IMR-90 (cell line): ENCODE results near the gene CASP2. TPM values are rescaled to one million over a fixed set of nuclear protein-coding genes. Genes with fewer than 3 reads are reported as not detected.

ENCODE experiments used
- ATAC-seq: fragments of 200-7000 bp; cut with Tn5 transposase; 2 replicates; pipeline ENCODE4 v1.9.1; 2020; ENCODE audit warnings: low read depth, mild to moderate bottlenecking, moderate library complexity
- BruUV-seq: library from RNA; stranded (reverse); fragments of 400-500 nt; replicated peaks from 2 replicates; lab custom pipeline; 2021; lab: Mats Ljungman, UMichigan
- CTCF ChIA-PET: fragments of 300-600 bp; formaldehyde crosslinking; extraction: SDS; loops from one replicate; lab custom pipeline; 2021; ENCODE audit warnings: antibody characterized with exemption; lab: Yijun Ruan, JAX
- POLR2A ChIA-PET: fragments of 300-600 bp; sonication (Branson Sonifier 250); formaldehyde crosslinking; loops from one replicate; lab custom pipeline; 2022; ENCODE audit warnings: antibody characterized with exemption; ENCODE audit not compliant: unreplicated experiment; lab: Charles Lee
- DNase-seq: peaks from one replicate; pipeline ENCODE4 v3.0.0; 2013
- H2AFZ ChIP-seq: replicated peaks from 2 replicates; pipeline ENCODE3; 2013; ENCODE audit warnings: low read length, mild to moderate bottlenecking; ENCODE audit not compliant: poor library complexity
- H2AK5ac ChIP-seq: 2 replicates; pipeline ENCODE4 v1.6.1; 2013; ENCODE audit warnings: low read depth, low read length, inconsistent platforms
- H2AK9ac ChIP-seq: replicated peaks from 2 replicates; pipeline ENCODE3; 2013; ENCODE audit warnings: mild to moderate bottlenecking, low read depth, low read length, moderate library complexity; ENCODE audit not compliant: poor library complexity
- H2BK120ac ChIP-seq: 2 replicates; pipeline ENCODE4 v1.6.1; 2013; ENCODE audit warnings: low read depth, low read length, inconsistent platforms
- H2BK15ac ChIP-seq: 3 replicates; pipeline ENCODE4 v1.6.1; 2013; ENCODE audit warnings: low read depth, low read length, inconsistent platforms
- H2BK20ac ChIP-seq: 2 replicates; pipeline ENCODE4 v1.6.1; 2013; ENCODE audit warnings: low read depth, mild to moderate bottlenecking, inconsistent platforms, low read length, moderate library complexity
- H2BK5ac ChIP-seq: 2 replicates; pipeline ENCODE4 v1.6.1; 2013; ENCODE audit warnings: mild to moderate bottlenecking, low read depth, low read length, inconsistent platforms; ENCODE audit not compliant: poor library complexity, severe bottlenecking
- H3K14ac ChIP-seq: replicated peaks from 2 replicates; pipeline ENCODE4 v1.6.1; 2013; ENCODE audit warnings: low read depth, low read length, inconsistent platforms
- H3K18ac ChIP-seq: 2 replicates; pipeline ENCODE4 v1.6.1; 2013; ENCODE audit warnings: low read depth, low read length, control low read depth
- H3K23ac ChIP-seq: 2 replicates; pipeline ENCODE4 v1.6.1; 2013; ENCODE audit warnings: low read depth, low read length, inconsistent platforms
- H3K27ac ChIP-seq: 2 replicates; pipeline ENCODE4 v1.5.1; 2013; ENCODE audit warnings: mild to moderate bottlenecking, control low read depth, low read length; ENCODE audit not compliant: insufficient read depth
- H3K27me3 ChIP-seq: 2 replicates; pipeline ENCODE4 v1.6.1; 2013; ENCODE audit warnings: low read length; ENCODE audit not compliant: control insufficient read depth, insufficient read depth
- H3K36me3 ChIP-seq: 2 replicates; pipeline ENCODE4 v1.6.1; 2013; ENCODE audit warnings: low read length, mixed read lengths; ENCODE audit not compliant: control insufficient read depth, insufficient read depth
- H3K4ac ChIP-seq: 2 replicates; pipeline ENCODE4 v1.6.1; 2013; ENCODE audit warnings: low read depth, low read length, inconsistent platforms
- H3K4me1 ChIP-seq: 2 replicates; pipeline ENCODE4 v1.6.1; 2013; ENCODE audit warnings: low read length, mixed read lengths; ENCODE audit not compliant: control insufficient read depth, insufficient read depth
- H3K4me2 ChIP-seq: 2 replicates; pipeline ENCODE4 v1.6.1; 2013; ENCODE audit warnings: low read depth, mild to moderate bottlenecking, control low read depth, low read length, moderate library complexity
- H3K4me3 ChIP-seq: 2 replicates; pipeline ENCODE4 v1.5.1; 2013; ENCODE audit warnings: low read depth, mild to moderate bottlenecking, control low read depth, low read length, moderate library complexity; ENCODE audit not compliant: insufficient read depth
- H3K56ac ChIP-seq: 2 replicates; pipeline ENCODE4 v1.6.1; 2013; ENCODE audit warnings: low read length, inconsistent platforms; ENCODE audit not compliant: insufficient read depth; ENCODE audit errors: extremely low read depth
- H3K79me1 ChIP-seq, 2 experiments: 2 replicates each; pipeline ENCODE4 v1.6.1; 2013; ENCODE audit warnings: low read length in 2 of 2, inconsistent platforms in 1 of 2, low read depth in 1 of 2
- H3K9ac ChIP-seq: 2 replicates; pipeline ENCODE4 v1.6.1; 2013; ENCODE audit warnings: low read depth, low read length, control low read depth
- H3K9me1 ChIP-seq: 2 replicates; pipeline ENCODE4 v1.6.1; 2013; ENCODE audit warnings: low read length, inconsistent platforms; ENCODE audit not compliant: insufficient read depth
- H3K9me3 ChIP-seq: 2 replicates; pipeline ENCODE4 v1.6.1; 2013; ENCODE audit warnings: low read length; ENCODE audit not compliant: control insufficient read depth, insufficient read depth
- H4K20me1 ChIP-seq: 2 replicates; pipeline ENCODE4 v1.6.1; 2013; ENCODE audit warnings: low read length, inconsistent platforms; ENCODE audit not compliant: insufficient read depth
- H4K5ac ChIP-seq: 2 replicates; pipeline ENCODE4 v1.6.1; 2013; ENCODE audit warnings: mild to moderate bottlenecking, low read depth, low read length, control low read depth
- H4K8ac ChIP-seq, 2 experiments: 2 replicates each; pipeline ENCODE4 v1.6.1; 2013; ENCODE audit warnings: low read depth in 2 of 2, low read length in 2 of 2, control low read depth in 1 of 2, inconsistent platforms in 1 of 2
- H4K91ac ChIP-seq: 2 replicates; pipeline ENCODE4 v1.6.1; 2013; ENCODE audit warnings: low read depth, low read length, inconsistent platforms; ENCODE audit not compliant: insufficient read depth
- CEBPB ChIP-seq: IDR thresholded peaks from 2 replicates; pipeline ENCODE4 v1.6.1; 2012; ENCODE audit warnings: low read depth, low read length, improper control_type of control experiment
- MAFK ChIP-seq: IDR thresholded peaks from 2 replicates; pipeline ENCODE4 v1.6.1; 2012; ENCODE audit warnings: low read depth, low read length, improper control_type of control experiment
- MAZ ChIP-seq: IDR thresholded peaks from 2 replicates; pipeline ENCODE4 v1.6.1; 2012; ENCODE audit warnings: low read depth, mild to moderate bottlenecking, low read length, improper control_type of control experiment, moderate library complexity, borderline replicate concordance
- MXI1 ChIP-seq: IDR thresholded peaks from 2 replicates; pipeline ENCODE4 v1.6.1; 2012; ENCODE audit warnings: low read depth, mild to moderate bottlenecking, low read length, moderate library complexity, borderline replicate concordance
- NFE2L2 ChIP-seq: fragments of 150-350 bp; IDR thresholded peaks from 2 replicates; pipeline ENCODE4 v1.6.1; 2016; ENCODE audit warnings: low read depth, mild to moderate bottlenecking, low read length
- POLR2A ChIP-seq: IDR thresholded peaks from 2 replicates; pipeline ENCODE4 v1.6.1; 2012; ENCODE audit warnings: mild to moderate bottlenecking, low read depth, low read length
- RAD21 ChIP-seq: IDR thresholded peaks from 2 replicates; pipeline ENCODE4 v1.6.1; 2012; ENCODE audit warnings: low read length, improper control_type of control experiment
- RCOR1 ChIP-seq: IDR thresholded peaks from 2 replicates; pipeline ENCODE4 v1.6.1; 2012; ENCODE audit warnings: mild to moderate bottlenecking, low read length, improper control_type of control experiment; ENCODE audit not compliant: insufficient replicate concordance
- WGBS, 2 experiments: methylation state at CpG; one replicate each; pipeline versions ENCODE4 v1.1.5 to v1.1.7; 2013; ENCODE audit warnings: missing lambda C conversion rate in 2 of 2; ENCODE audit not compliant: insufficient read length in 1 of 2; ENCODE audit errors: extremely low coverage in 2 of 2; 5-methylcytosine and 5-hydroxymethylcytosine counted together
- dilution Hi-C: fragments of 300-500 bp; cut with HindIII; formaldehyde crosslinking; loops from one replicate; pipeline ENCODE4 v1.14.3; 2018; ENCODE audit warnings: low sequenced_read_pairs; ENCODE audit not compliant: unreplicated experiment
- in situ Hi-C: fragments of 300-500 bp; cut with MboI; formaldehyde crosslinking; loops from 3 replicates; pipeline ENCODE4 v1.14.3; 2019; ENCODE audit warnings: low sequenced_read_pairs, inconsistent platforms, mixed read lengths
- intact Hi-C: fragments of 100-400 bp; cut with micrococcal nuclease; formaldehyde crosslinking; loops from 2 replicates; pipeline ENCODE4 v1.10.0; 2022
- polyA plus RNA-seq, 3 experiments: library from polyadenylated mRNA; depleted of rRNA; stranded (reverse); fragments of >200 nt; gene quantifications; 2 replicates each; pipeline ENCODE4 v1.2.3, GENCODE V29; 2012; ENCODE audit warnings: low replicate concordance in 1 of 3
- total RNA-seq: library from RNA; depleted of rRNA; stranded (reverse); fragments of >200 nt; gene quantifications from 2 replicates; pipeline ENCODE4 v1.2.3, GENCODE V29; 2012
- TF ChIP-seq, protein P1 (sequence below): fragments of 150-350 bp; IDR thresholded peaks from 2 replicates; pipeline ENCODE4 v1.6.1; 2017; ENCODE audit warnings: mild to moderate bottlenecking, antibody characterized with exemption, low read length, low read depth
- TF ChIP-seq, protein P2 (sequence below): conservative IDR thresholded peaks from 2 replicates; pipeline ENCODE4 v1.5.1; 2012; ENCODE audit warnings: mild to moderate bottlenecking, low read depth, low read length, improper control_type of control experiment

CASP2 gene
- total and polyA plus RNA-seq, 2 of the 4 experiments (the other 2 are of a cell fraction) = 15.4 to 25.6 TPM

DNA sequence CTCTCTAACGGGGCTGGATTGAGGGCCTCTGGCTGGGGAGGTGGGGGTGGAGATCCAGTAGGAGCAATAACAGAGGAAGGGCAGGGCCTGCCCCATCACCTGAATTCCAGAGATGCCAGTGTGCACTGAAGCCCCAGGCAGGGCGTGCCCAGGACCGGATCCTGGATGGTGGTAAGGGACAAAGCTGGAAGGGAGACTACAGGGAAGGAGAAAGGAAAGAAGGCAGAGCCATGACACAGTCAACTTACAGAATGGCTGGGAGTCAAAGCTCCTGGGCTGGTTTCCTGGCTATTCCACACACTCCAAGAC, 2.7 kb upstream of the CASP2 start:
- no peak overlapping the region for H3K56ac ChIP-seq
- 100% methylated on average over 1 of the region's 3 CpGs; no CpG with 5 or more reads in 1 of the 2 experiments for WGBS, 2 experiments
- no peak overlapping the region for H3K9ac ChIP-seq
- ATAC-seq = no peak
- TF ChIP-seq RAD21 (no peak), RCOR1 (no peak), NFE2L2 (no peak), MAZ (no peak), POLR2A (no peak), MXI1 (no peak), MAFK (no peak), CEBPB (no peak)
- TF ChIP-seq, protein P1, sequence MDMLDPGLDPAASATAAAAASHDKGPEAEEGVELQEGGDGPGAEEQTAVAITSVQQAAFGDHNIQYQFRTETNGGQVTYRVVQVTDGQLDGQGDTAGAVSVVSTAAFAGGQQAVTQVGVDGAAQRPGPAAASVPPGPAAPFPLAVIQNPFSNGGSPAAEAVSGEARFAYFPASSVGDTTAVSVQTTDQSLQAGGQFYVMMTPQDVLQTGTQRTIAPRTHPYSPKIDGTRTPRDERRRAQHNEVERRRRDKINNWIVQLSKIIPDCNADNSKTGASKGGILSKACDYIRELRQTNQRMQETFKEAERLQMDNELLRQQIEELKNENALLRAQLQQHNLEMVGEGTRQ = no peak
- TF ChIP-seq, protein P2, sequence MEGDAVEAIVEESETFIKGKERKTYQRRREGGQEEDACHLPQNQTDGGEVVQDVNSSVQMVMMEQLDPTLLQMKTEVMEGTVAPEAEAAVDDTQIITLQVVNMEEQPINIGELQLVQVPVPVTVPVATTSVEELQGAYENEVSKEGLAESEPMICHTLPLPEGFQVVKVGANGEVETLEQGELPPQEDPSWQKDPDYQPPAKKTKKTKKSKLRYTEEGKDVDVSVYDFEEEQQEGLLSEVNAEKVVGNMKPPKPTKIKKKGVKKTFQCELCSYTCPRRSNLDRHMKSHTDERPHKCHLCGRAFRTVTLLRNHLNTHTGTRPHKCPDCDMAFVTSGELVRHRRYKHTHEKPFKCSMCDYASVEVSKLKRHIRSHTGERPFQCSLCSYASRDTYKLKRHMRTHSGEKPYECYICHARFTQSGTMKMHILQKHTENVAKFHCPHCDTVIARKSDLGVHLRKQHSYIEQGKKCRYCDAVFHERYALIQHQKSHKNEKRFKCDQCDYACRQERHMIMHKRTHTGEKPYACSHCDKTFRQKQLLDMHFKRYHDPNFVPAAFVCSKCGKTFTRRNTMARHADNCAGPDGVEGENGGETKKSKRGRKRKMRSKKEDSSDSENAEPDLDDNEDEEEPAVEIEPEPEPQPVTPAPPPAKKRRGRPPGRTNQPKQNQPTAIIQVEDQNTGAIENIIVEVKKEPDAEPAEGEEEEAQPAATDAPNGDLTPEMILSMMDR = no peak
- no peak overlapping the region for H2AK5ac ChIP-seq
- H2AFZ ChIP-seq = peak overlapping the region; percentile 66
- H4K91ac ChIP-seq = no peak overlapping the region; the same call in 1 of the 2 replicates
- no peaks in the 10 kb centered on the region for H3K27me3 ChIP-seq
- H3K9me1 ChIP-seq = peaks cover 1% of the 10 kb centered on the region; the same call in 1 of the 2 replicates
- in situ Hi-C loops = no loop called here
- H3K4me3 ChIP-seq = no peak overlapping the region
- no peak overlapping the region for H3K4me2 ChIP-seq
- dilution Hi-C loops = no loop called here
- intact Hi-C loops = no loop called here
- POLR2A ChIA-PET = no interaction called here
- H4K20me1 ChIP-seq = peaks cover 9% of the 10 kb centered on the region; the same call in 1 of the 2 replicates
- H3K79me1 ChIP-seq = peaks cover under 1 to 14% of the 10 kb centered on the region in 2 experiments; a peak in 2 of 4 replicates
- DNase-seq = no peak
- H3K4ac ChIP-seq = no peak overlapping the region
- CTCF ChIA-PET = interaction anchor here (0.7 kb wide), 1 partner anchor 14 kb away, joined by 3 read pairs; no protein-coding TSS in a partner anchor
- no peak overlapping the region for H2BK120ac ChIP-seq
- no peak overlapping the region for H2BK20ac ChIP-seq
- H4K8ac ChIP-seq = no peak overlapping the region
- H2BK15ac ChIP-seq = no peak overlapping the region
- no peak overlapping the region for H4K5ac ChIP-seq
- H2BK5ac ChIP-seq = no peak overlapping the region
- peak overlapping the region; percentile 48 for H2AK9ac ChIP-seq
- H3K18ac ChIP-seq = no peak overlapping the region
- no peaks in the 10 kb centered on the region; the same call in 1 of the 2 replicates for H3K36me3 ChIP-seq
- peaks cover 3% of the 10 kb centered on the region; the same call in 1 of the 2 replicates for H3K4me1 ChIP-seq
- H3K23ac ChIP-seq = no peak overlapping the region
- H3K14ac ChIP-seq = no peak overlapping the region
- H3K9me3 ChIP-seq = no peaks in the 10 kb centered on the region
- no TSS peak for BruUV-seq
- no peak overlapping the region for H3K27ac ChIP-seq
